CD14-positive monocyte (primary cell): ENCODE measurements around the gene SLC24A3. TPM values are rescaled to one million over a fixed set of nuclear protein-coding genes. Genes with fewer than 3 reads are reported as not detected.
A peak's percentile ranks its signal among the peaks of the same experiment; 100 is the strongest.

ENCODE experiments used
- DNase-seq, 3 donors: peaks; one replicate each; pipeline ENCODE4 v3.0.0-alpha.2; 2011 to 2022
- H2AFZ ChIP-seq: 2 replicates; pipeline ENCODE4 v1.6.0; 2012; ENCODE audit warnings: mild to moderate bottlenecking, low read depth, low read length, inconsistent platforms; ENCODE audit not compliant: insufficient read depth, poor library complexity, severe bottlenecking
- H3K27ac ChIP-seq, 2 donors: 1 replicate in 1 of 2; 2 replicates in 1 of 2; pipeline ENCODE4 v1.5.1; 2012 to 2013; ENCODE audit warnings: low read length in 2 of 2, control low read depth in 1 of 2, inconsistent platforms in 1 of 2, low read depth in 1 of 2, mild to moderate bottlenecking in 1 of 2
- H3K27me3 ChIP-seq, 2 donors: one replicate each; pipeline versions ENCODE4 v1.6.0 to v1.6.1; 2011 to 2013; ENCODE audit warnings: low read length in 2 of 2; ENCODE audit not compliant: control insufficient read depth in 2 of 2, insufficient read depth in 2 of 2
- H3K36me3 ChIP-seq, 2 donors: replicated peaks in 1 of 2; 1 replicate in 1 of 2; 2 replicates in 1 of 2; pipeline versions ENCODE4 v1.5.1 to v1.6.1; 2012 to 2013; ENCODE audit warnings: low read length in 2 of 2, control low read depth in 1 of 2, inconsistent platforms in 1 of 2, mild to moderate bottlenecking in 1 of 2; ENCODE audit not compliant: insufficient read depth in 2 of 2, control insufficient read depth in 1 of 2
- H3K4me1 ChIP-seq, 2 donors: 1 replicate in 1 of 2; 2 replicates in 1 of 2; pipeline versions ENCODE4 v1.5.1 to v1.6.1; 2012 to 2013; ENCODE audit warnings: low read length in 2 of 2, control low read depth in 1 of 2, inconsistent platforms in 1 of 2, mild to moderate bottlenecking in 1 of 2, moderate library complexity in 1 of 2; ENCODE audit not compliant: insufficient read depth in 2 of 2, control insufficient read depth in 1 of 2
- H3K4me2 ChIP-seq: replicated peaks from 2 replicates; pipeline ENCODE3; 2012; ENCODE audit warnings: low read length, moderate library complexity, mild to moderate bottlenecking; ENCODE audit not compliant: poor library complexity, severe bottlenecking; ENCODE audit errors: extremely low read depth
- H3K4me3 ChIP-seq, 3 experiments: fragments of 200-600 bp in 1 of 3; sonication (generic) in 1 of 3; replicated peaks in 1 of 3; 1 replicate in 2 of 3; 2 replicates in 1 of 3; pipeline ENCODE4 v1.5.1; 2011 to 2013; ENCODE audit warnings: low read length in 3 of 3, mild to moderate bottlenecking in 3 of 3, control low read depth in 2 of 3, low read depth in 2 of 3, inconsistent platforms in 1 of 3, moderate library complexity in 1 of 3
- H3K79me2 ChIP-seq: 2 replicates; pipeline ENCODE4 v1.6.0; 2012; ENCODE audit warnings: mild to moderate bottlenecking, control low read depth, inconsistent platforms, low read length, moderate library complexity; ENCODE audit not compliant: insufficient read depth
- H3K9ac ChIP-seq: 2 replicates; pipeline ENCODE4 v1.6.0; 2017; ENCODE audit warnings: low read length, mild to moderate bottlenecking; ENCODE audit not compliant: insufficient read depth, poor library complexity, severe bottlenecking
- H3K9me3 ChIP-seq, 2 donors: replicated peaks in 1 of 2; 1 replicate in 1 of 2; 2 replicates in 1 of 2; pipeline versions ENCODE4 v1.5.1 to v1.6.1; 2012 to 2013; ENCODE audit warnings: low read length in 2 of 2, control low read depth in 1 of 2; ENCODE audit not compliant: control insufficient read depth in 1 of 2, insufficient read depth in 1 of 2
- H4K20me1 ChIP-seq: 2 replicates; pipeline ENCODE4 v1.6.0; 2012; ENCODE audit warnings: mild to moderate bottlenecking, low read length, control low read depth, moderate library complexity; ENCODE audit not compliant: insufficient read depth
- H3K27ac Mint-ChIP-seq, 7 donors: one replicate each; pipeline ENCODE4 v1.8.0; 2020; ENCODE audit warnings: mild to moderate bottlenecking in 7 of 7, mixed read lengths in 7 of 7, moderate library complexity in 6 of 7, inconsistent platforms in 2 of 7
- H3K27me3 Mint-ChIP-seq, 3 donors: one replicate each; pipeline ENCODE4 v1.8.0; 2021 to 2022; ENCODE audit warnings: low read depth in 3 of 3, mild to moderate bottlenecking in 3 of 3, mixed read lengths in 3 of 3, moderate library complexity in 3 of 3, inconsistent platforms in 1 of 3
- H3K36me3 Mint-ChIP-seq, 2 donors: one replicate each; pipeline ENCODE4 v1.8.0; 2020; ENCODE audit warnings: mixed read lengths in 2 of 2, inconsistent platforms in 1 of 2, mild to moderate bottlenecking in 1 of 2
- H3K4me1 Mint-ChIP-seq: one replicate; pipeline ENCODE4 v1.8.0; 2020; ENCODE audit warnings: mild to moderate bottlenecking, mixed read lengths
- H3K4me3 Mint-ChIP-seq, 2 donors: one replicate each; pipeline ENCODE4 v1.8.0; 2020; ENCODE audit warnings: mild to moderate bottlenecking in 2 of 2, mixed read lengths in 2 of 2, moderate library complexity in 1 of 2
- H3K9me3 Mint-ChIP-seq, 7 donors: one replicate each; pipeline ENCODE4 v1.8.0; 2020 to 2022; ENCODE audit warnings: mixed read lengths in 7 of 7, mild to moderate bottlenecking in 6 of 7, moderate library complexity in 6 of 7, inconsistent platforms in 2 of 7
- WGBS: methylation state at CpG from one replicate; pipeline ENCODE4 v1.1.5; 2013; ENCODE audit warnings: missing lambda C conversion rate; ENCODE audit not compliant: insufficient coverage; 5-methylcytosine and 5-hydroxymethylcytosine counted together
- intact Hi-C, 2 donors: fragments of 100-400 bp; cut with micrococcal nuclease; formaldehyde crosslinking; loops; one replicate each; pipeline versions ENCODE4 v1.15.0 to v1.15.1; 2023
- polyA plus RNA-seq, 3 donors: library from polyadenylated mRNA; depleted of rRNA in 1 of 3; unstranded in 2 of 3; stranded (reverse) in 1 of 3; fragments of 300-500 nt in 2 of 3; fragments of >200 nt in 1 of 3; fragmentation: Illumina TruSeq in 2 of 3; gene quantifications; 1 replicate in 2 of 3; 2 replicates in 1 of 3; pipeline ENCODE4 v1.2.3, GENCODE V29; 2012 to 2021
- TF ChIP-seq, protein P1 (sequence below): fragments of 200-600 bp; IDR thresholded peaks from one replicate; pipeline ENCODE4 v1.8.0; 2022; ENCODE audit warnings: antibody characterized with exemption, mild to moderate bottlenecking

Gene SLC24A3
- polyA plus RNA-seq, 3 donors = 0.04 to 0.08 TPM; not detected in 1

DNA sequence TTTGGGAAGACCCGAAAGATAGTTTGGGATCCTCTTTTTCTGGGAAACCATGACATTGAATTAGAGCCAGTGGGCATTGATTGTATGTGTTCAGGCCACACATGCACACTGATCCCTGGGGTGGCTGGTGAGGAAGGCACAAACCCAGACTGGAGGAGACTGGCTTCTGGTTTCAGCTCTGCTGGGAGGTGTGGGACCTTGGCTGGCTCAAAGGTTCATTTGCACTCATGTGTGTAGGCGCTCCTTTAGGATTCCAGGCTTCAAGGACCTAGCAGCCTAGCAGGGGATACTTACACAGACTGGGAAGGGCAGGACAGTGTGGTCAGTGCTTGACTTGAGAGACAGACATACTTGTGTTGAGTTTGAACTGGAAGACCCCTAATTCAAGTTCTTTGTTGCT, 552.8 kb downstream of the SLC24A3 start:
- H3K79me2 ChIP-seq = peaks cover 33% of the 10 kb centered on the region
- H3K4me2 ChIP-seq = no peak overlapping the region
- H3K9ac ChIP-seq = no peak overlapping the region
- no peak overlapping the region for H3K4me3 ChIP-seq
- Mint-ChIP-seq H3K27me3 (peaks cover 0 to 3% (median 0%) of the 10 kb centered on the region in 3 donors), H3K36me3 (peaks cover 28 to 56% of the 10 kb centered on the region in 2 donors), H3K27ac (peak overlapping the region in 1 of 7 donors; percentile 43), H3K4me3 (no peak overlapping the region), H3K4me1 (peaks cover 18% of the 10 kb centered on the region), H3K9me3 (no peaks in the 10 kb centered on the region)
- peaks cover 5 to 7% of the 10 kb centered on the region in 2 donors for H3K36me3 ChIP-seq
- no peaks in the 10 kb centered on the region for H3K9me3 ChIP-seq
- H3K4me1 ChIP-seq = peaks cover 9 to 10% of the 10 kb centered on the region in 2 donors
- no peak for DNase-seq
- TF ChIP-seq, protein P1, sequence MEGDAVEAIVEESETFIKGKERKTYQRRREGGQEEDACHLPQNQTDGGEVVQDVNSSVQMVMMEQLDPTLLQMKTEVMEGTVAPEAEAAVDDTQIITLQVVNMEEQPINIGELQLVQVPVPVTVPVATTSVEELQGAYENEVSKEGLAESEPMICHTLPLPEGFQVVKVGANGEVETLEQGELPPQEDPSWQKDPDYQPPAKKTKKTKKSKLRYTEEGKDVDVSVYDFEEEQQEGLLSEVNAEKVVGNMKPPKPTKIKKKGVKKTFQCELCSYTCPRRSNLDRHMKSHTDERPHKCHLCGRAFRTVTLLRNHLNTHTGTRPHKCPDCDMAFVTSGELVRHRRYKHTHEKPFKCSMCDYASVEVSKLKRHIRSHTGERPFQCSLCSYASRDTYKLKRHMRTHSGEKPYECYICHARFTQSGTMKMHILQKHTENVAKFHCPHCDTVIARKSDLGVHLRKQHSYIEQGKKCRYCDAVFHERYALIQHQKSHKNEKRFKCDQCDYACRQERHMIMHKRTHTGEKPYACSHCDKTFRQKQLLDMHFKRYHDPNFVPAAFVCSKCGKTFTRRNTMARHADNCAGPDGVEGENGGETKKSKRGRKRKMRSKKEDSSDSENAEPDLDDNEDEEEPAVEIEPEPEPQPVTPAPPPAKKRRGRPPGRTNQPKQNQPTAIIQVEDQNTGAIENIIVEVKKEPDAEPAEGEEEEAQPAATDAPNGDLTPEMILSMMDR = no peak
- no peak overlapping the region for H2AFZ ChIP-seq
- WGBS = 100% methylated on average over 2 of the region's 2 CpGs
- H4K20me1 ChIP-seq = peaks cover 44% of the 10 kb centered on the region
- no peak overlapping the region for H3K27ac ChIP-seq
- H3K27me3 ChIP-seq = no peaks in the 10 kb centered on the region
- intact Hi-C loops = no loop called here

DNA sequence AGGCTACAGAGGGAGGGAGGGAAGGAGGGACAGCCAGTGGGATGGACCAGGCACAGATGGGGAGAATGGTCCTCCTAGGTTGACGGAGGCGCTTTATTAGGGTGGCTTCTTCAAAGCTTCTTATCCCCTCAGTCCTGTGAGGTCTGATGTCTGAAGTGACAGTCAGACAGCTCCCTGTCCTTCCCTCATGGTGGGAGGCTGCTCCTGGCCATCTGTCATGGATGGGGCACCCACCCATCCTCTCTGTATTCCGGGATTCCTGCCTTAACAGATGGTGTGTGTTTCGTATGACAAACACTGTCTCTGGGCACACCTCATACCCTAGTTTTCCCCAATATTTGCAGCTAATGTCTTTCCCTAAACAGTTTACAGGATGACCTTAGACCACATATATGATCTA, 553.5 kb downstream of the SLC24A3 start:
- no peak overlapping the region for H3K27ac ChIP-seq
- H3K36me3 ChIP-seq = peaks cover 5 to 6% of the 10 kb centered on the region in 2 donors
- intact Hi-C loops = no loop called here
- Mint-ChIP-seq H3K4me1 (peaks cover 14% of the 10 kb centered on the region), H3K4me3 (no peak overlapping the region), H3K27ac (peak overlapping the region in 1 of 7 donors; percentile 50), H3K27me3 (peaks cover 0 to 3% (median 0%) of the 10 kb centered on the region in 3 donors), H3K36me3 (peaks cover 30 to 55% of the 10 kb centered on the region in 2 donors), H3K9me3 (no peaks in the 10 kb centered on the region)
- H3K4me2 ChIP-seq = no peak overlapping the region
- H3K9me3 ChIP-seq = no peaks in the 10 kb centered on the region
- H4K20me1 ChIP-seq = peaks cover 48% of the 10 kb centered on the region
- 100% methylated on average over 1 of the region's 4 CpGs for WGBS
- no peak overlapping the region for H2AFZ ChIP-seq
- H3K4me3 ChIP-seq = no peak overlapping the region
- peaks cover 3 to 4% of the 10 kb centered on the region in 2 donors for H3K4me1 ChIP-seq
- no peak overlapping the region for H3K9ac ChIP-seq
- H3K79me2 ChIP-seq = peaks cover 27% of the 10 kb centered on the region
- TF ChIP-seq, protein P1 = no peak
- no peak for DNase-seq
- H3K27me3 ChIP-seq = no peaks in the 10 kb centered on the region
